Skin epidermis (tissue), 12 donors: ENCODE results near the gene MTIF2.
A peak's percentile ranks its signal among the peaks of the same experiment; 100 is the strongest.
"Not testable (repeated sequence)": the region's sequence is repeated elsewhere in the genome, so short reads cannot be mapped to it uniquely, and the experiment has no call there.

Source experiments
- H3K27ac ChIP-seq, 21 experiments: fragments of 200-600 bp; sonication (generic) in 11 of 21; one replicate each; pipeline ENCODE4 v1.5.0; 2020; ENCODE audit warnings: mild to moderate bottlenecking in 3 of 21, inconsistent platforms in 2 of 21, moderate library complexity in 2 of 21
- H3K4me3 ChIP-seq, 7 experiments: fragments of 200-600 bp; sonication (generic) in 2 of 7; one replicate each; pipeline ENCODE4 v1.5.0; 2020; ENCODE audit warnings: inconsistent platforms in 2 of 7, mild to moderate bottlenecking in 2 of 7, moderate library complexity in 1 of 7

The MTIF2 gene

GRCh38 chr2:55268907-55269644 lies at the start of gene MTIF2:
Gene MTIF2, minus strand, starts transcription at chr2:55269231. Its CDS starts 5,373 bp downstream, at chr2:55263858.
- peak within 1 kb of the TSS; percentile 39 to 88 (median 65) for H3K4me3 ChIP-seq
- peak within 1 kb of the TSS; percentile 29 to 94 (median 86) for H3K27ac ChIP-seq

DNA sequence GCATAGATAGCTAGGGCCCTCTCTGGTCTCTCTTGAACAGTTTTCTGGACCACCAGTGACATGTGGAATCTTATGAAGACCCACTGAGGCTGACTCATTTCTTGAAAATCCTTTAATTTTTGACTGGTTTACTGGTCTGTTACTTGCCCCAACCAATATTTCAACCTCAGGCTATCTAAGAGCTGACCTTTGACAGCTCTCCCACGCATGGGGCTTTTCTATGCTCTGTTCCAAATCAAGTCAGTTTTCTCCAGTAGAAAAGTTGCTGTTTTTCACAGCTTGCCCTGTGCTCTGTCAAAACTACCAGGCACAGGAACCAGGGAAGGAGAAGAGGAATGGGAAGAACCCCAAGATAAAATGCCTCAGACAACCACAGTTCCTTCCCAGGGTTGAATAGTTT lies 46.0 kb upstream of the MTIF2 start:
- Histone ChIP-seq H3K4me3 (no peak overlapping the region), H3K27ac (no peak overlapping the region)

DNA sequence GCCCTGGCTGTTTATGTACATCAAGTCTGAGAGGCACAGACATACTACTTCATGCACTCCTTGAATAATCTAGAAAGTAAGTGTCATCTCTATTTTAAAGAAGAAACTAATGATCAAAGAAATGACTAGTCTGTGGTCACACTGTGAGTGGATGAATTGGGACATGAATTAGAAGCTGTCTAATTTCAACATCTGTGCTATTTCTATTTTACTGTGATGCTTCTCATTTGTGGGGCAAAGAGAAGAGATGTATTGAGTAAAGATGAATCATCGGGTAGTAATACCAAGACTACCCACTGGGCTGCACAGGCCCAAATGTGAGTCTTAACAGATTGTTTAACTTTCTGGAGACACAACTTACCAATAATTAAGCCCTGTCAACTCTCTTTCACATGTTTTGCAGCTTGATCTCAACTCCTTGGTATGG lies 42.4 kb upstream of the MTIF2 start:
- Histone ChIP-seq H3K4me3 (no peak overlapping the region), H3K27ac (no peak overlapping the region)

DNA sequence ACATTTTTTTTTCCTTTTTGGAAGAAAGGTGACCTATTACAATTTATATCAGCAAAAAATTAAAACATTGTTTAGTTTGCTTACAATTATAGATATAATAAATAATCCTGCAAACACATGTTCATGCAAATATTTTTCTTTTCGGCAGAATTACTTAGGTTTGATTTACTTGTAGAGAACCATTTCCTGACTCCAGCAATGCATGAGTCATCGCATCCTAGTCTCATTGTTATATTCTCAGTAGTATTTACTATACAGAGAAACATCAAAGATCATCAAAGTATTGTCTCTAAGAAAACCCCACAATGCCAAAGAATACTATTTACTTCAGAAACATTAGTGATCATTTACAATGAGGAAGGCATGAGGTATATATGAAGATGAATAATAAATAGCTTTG lies 40.4 kb upstream of the MTIF2 start:
- H3K27ac ChIP-seq: no peak overlapping the region
- no peak overlapping the region for H3K4me3 ChIP-seq

- H3K27ac ChIP-seq: no peak overlapping the region
- no peak overlapping the region for H3K4me3 ChIP-seq
Measured at GRCh38 chr2:55302241-55302640, 33.2 kb upstream of the MTIF2 start.

DNA sequence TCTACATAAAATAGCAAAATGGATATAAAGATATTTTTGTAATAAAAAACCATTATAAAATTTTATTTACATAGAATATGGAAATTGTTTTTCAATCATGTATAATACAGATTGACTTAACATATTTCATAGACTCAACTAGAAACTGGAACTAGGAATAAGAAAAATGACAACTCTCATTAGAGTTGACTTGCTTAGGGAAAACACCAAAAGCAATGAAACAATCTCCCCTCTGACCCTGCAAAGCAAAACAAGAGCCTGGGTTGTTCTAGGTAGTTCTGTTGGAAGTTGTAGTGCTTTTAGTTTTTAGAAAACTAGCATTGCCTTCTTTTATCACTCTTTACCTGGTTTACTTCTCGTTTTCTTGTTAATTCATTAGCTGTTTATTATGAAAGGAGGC lies 32.2 kb upstream of the MTIF2 start:
- Histone ChIP-seq H3K27ac (no peak overlapping the region), H3K4me3 (no peak overlapping the region)

DNA sequence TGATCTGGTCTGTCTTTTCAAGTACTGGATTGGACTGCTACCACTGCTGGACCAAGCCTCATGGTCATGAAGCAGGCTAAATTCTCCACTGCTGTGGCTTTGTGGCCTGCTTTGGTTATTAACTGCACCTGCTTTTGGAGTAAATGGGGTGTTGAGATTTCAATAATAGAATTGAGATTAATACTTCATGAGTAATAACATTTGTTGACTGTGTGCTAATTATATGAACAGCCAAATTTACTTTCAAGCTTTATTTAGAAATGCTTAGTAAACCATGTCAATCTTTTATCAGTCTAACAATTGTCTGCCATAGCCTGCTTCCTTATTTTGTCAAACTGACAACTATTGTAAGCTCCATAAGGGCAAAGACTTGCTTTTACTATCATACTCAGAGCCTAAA lies 27.4 kb upstream of the MTIF2 start:
- no peak overlapping the region for H3K27ac ChIP-seq

DNA sequence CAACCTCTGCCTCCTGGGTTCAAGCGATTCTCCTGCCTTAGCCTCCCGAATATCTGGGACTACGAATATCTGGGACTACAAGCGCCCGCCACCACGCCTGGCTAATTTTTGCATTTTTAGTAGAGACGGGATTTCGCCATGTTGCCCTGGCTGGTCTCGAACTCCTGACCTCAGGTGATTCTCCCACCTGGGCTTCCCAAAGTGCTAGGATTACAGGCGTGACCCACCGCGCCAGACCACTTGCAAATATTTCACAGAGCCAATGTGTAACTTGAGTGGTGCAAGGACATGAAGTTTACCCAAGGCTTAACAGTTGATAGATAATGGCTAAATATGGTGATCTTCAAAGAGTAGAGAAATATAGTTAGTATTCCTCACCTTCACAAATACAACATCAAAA lies 14.1 kb upstream of the MTIF2 start:
- Histone ChIP-seq H3K4me3 (peak overlapping the region in 3 of 7 experiments; percentile 55 to 66 (median 60)), H3K27ac (no peak overlapping the region)

More for the DNA sequence above, 27.4 kb upstream of the MTIF2 start:
- no peak overlapping the region for H3K4me3 ChIP-seq

DNA sequence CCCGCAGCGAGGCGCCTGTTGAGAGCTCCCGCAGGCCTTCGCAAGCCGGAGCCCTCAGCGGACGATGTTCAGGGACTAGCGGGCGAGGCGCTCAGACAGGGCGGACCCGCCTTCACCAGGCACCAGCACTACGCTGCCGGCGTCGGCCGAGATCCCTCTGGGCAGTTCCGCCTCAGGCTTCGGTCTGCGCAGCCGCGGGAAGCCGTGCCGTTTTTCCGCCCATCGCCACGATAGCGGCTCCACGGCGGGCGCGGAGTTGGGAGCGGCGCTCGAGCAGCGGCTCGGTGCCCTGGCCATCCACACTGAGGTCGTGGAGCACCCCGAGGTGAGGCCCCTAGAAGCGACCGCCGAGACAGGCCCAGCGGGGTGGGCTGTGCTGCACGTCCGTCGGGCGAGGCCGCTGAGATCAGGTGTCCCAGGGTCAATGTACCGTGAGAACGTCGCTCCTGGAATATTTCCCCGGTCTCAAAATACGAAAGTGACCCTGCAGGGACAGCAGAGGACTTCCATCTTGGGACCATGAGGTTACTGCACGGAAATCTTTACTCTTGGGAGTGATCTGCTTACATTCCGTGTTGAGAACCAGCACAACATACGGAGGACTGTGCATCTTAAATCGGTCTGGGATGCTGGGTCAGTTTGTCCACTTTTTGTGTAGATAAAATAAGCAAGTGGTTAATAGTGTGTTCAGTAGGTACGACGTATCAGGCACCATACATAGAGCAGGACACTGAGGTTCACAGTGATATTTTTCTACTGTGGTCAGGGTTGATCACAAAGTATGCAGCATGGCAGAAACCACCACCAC lies 13.3 kb upstream of the MTIF2 start:
- H3K27ac ChIP-seq: peak overlapping the region; percentile 45 to 93 (median 88)
- peak overlapping the region; percentile 46 to 67 (median 61) for H3K4me3 ChIP-seq

DNA sequence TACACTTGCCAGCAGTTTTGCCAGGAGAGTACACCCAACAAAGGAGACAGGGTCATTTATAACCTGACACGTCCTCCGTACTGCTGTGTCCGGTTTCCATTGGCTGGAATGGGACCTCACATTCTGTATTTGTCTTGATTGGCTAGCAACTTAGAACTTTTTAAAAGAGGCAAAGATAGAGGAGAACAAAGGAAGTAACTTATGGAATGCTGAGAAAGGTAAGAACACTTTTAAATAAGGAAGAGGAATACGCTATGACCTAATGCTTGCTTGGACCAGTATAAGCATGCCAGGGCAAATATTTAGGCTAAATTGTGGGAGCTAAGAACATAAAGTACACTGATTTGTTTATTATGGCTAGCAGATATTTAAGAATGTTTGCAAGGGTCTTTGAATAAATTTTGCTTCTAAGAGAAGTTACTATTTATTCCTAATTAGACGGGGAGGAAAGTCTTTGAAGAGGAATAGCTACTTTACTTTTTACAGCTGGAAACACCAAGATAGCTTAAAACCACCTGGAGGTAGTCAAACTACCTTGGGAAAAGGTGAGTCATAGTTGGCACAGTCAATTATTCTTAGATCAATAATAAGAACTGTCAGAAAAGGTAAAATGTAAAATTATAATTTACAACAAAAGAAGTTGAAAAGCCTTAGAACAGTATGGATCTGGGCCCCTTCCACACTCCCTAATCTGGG lies 12.0 kb upstream of the MTIF2 start:
- peak overlapping the region in 10 of 21 experiments; percentile 73 to 93 (median 89) for H3K27ac ChIP-seq
- H3K4me3 ChIP-seq: not testable (repeated sequence)

DNA sequence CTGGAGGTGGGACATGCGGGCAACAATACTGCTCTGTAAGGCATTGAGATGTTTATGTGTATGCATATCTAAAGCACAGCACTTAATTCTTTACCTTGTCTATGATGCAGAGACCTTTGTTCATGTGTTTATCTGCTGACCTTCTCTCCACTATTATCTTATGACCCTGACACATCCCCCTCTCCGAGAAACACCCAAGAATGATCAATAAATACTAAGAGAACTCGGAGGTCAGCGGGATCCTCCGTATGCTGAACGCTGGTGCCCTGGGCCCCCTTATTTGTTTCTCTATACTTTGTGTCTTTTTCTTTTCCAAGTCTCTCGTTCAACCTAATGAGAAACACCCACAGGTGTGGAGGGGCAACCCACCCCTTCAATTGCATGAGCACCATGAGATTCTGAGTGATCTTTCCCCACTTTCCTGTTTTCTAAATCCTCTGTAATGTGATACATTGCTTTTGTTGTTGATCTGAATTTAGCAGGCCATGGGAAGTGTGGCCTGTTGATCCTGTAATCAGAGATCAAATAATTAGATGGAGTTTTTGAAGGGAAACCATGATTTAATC lies 10.9 kb upstream of the MTIF2 start:
- not testable (repeated sequence) for H3K4me3 ChIP-seq
- peak overlapping the region in 1 of 21 experiments; percentile 13 for H3K27ac ChIP-seq

GRCh38 chr2:55279214-55279835 lies 10.3 kb upstream of the MTIF2 start:
- not testable (repeated sequence) for H3K27ac ChIP-seq, H3K4me3 ChIP-seq

DNA sequence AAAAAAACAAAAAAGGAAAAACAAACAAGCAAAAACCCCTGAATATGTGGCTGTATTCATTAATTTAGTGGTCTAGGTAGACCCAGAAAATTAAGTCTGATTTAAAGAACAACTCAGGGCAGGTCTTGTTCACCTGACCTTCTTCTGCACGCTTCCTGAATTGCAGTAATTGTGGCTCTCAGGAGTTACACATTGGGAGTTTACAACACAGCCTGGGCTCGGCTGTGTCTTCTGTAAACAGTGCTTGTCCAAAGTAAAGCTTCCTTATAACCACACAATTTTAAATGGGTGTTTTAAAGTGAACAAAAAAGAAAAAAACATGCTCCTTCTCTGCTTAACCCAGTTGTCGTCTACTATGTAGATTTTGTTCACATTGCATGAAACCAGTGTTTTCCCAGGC lies 8.3 kb upstream of the MTIF2 start:
- Histone ChIP-seq H3K4me3 (no peak overlapping the region), H3K27ac (no peak overlapping the region)

- not testable (repeated sequence) for H3K27ac ChIP-seq, H3K4me3 ChIP-seq
Measured at GRCh38 chr2:55274346-55274745, 5.3 kb upstream of the MTIF2 start.

- Histone ChIP-seq H3K4me3 (peak overlapping the region; percentile 39 to 88 (median 65)), H3K27ac (peak overlapping the region in 20 of 21 experiments; percentile 29 to 94 (median 86))
Measured at GRCh38 chr2:55269645-55269990, 587 bp upstream of the MTIF2 start.

- peak overlapping the region; percentile 29 to 94 (median 86) for H3K27ac ChIP-seq
- peak overlapping the region; percentile 39 to 88 (median 65) for H3K4me3 ChIP-seq
Measured at GRCh38 chr2:55268288-55268906, 634 bp downstream of the MTIF2 start.

DNA sequence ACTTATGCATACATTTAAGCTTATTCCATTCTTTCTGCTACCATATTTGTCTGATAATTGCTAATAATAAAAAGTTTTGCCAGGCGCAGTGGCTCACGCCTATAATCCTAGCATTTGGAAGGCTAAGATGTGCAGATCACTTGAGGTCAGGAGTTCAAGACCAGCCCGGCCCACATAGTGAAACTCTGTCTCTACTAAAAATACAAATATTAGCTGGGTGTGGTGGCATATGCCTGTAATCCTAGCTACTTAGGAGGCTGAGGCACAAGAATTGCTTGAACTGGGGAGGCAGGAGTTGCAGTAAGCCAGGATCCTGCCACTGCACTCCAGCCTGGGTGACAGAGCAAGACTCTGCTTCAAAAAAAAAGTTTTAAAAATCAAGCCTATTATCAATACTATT lies 9.4 kb downstream of the MTIF2 start:
- H3K27ac ChIP-seq, H3K4me3 ChIP-seq: not testable (repeated sequence)

DNA sequence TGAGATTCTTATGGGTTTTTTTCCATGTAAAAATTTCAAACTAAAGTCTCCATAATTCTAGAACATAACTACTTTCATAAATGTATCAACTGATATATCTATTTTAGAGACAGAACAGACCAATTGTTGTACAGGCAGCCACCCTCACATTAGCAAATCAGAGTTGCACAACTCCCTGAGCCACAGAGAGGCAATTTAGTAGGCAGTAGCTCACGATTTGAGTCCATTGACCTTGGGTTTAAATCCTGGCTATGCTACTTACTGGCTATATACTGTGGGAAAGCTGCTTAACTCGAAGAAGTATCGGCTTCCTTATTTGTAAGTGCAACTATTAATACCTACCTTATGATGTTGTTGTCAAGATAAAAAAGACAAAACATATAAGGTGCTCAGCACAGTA lies 16.2 kb downstream of the MTIF2 start:
- Histone ChIP-seq H3K4me3 (no peak overlapping the region), H3K27ac (no peak overlapping the region)

GRCh38 chr2:55247025-55247424 lies 22.0 kb downstream of the MTIF2 start:
- Histone ChIP-seq H3K27ac (no peak overlapping the region), H3K4me3 (no peak overlapping the region)
